A549 (cell line): ENCODE results near the gene HS3ST4. TPM values are rescaled to one million over a fixed set of nuclear protein-coding genes. Genes with fewer than 3 reads are reported as not detected.

Source experiments
- ATAC-seq, 2 experiments: fragments of 200-7000 bp in 1 of 2; fragments of >200 bp in 1 of 2; cut with Nextera tagmentation in 1 of 2; cut with Tn5 transposase in 1 of 2; 3 replicates each; pipeline versions ENCODE4 v1.8.0 to v1.9.1; 2018 to 2020; ENCODE audit warnings: mild to moderate bottlenecking in 1 of 2, moderate library complexity in 1 of 2
- CTCF ChIA-PET: fragments of 300-600 bp; sonication (Branson Sonifier 250); formaldehyde crosslinking; extraction: SDS; loops from one replicate; lab custom pipeline; 2021; ENCODE audit warnings: antibody characterized with exemption, inconsistent platforms; lab: Yijun Ruan, JAX
- POLR2A ChIA-PET: fragments of 350-600 bp; formaldehyde crosslinking; extraction: SDS; loops from one replicate; lab custom pipeline; 2021; ENCODE audit warnings: antibody characterized with exemption, inconsistent platforms; lab: Yijun Ruan, JAX
- DNase-seq, 2 experiments: peaks; one replicate each; pipeline versions ENCODE4 v3.0.0 to v3.0.0-alpha.2; 2011 to 2016; ENCODE audit warnings: low read depth in 1 of 2, low spot score in 1 of 2
- FAIRE-seq: peaks from 2 replicates; lab custom pipeline; 2011; peaks lifted over from hg19 to GRCh38; lab: Jason Lieb, UNC
- H3K27ac ChIP-seq, 2 experiments: fragments of >200 bp; sonication (Bioruptor Twin); formaldehyde crosslinking; 3 replicates each; pipeline ENCODE4 v1.5.1; 2016 to 2017
- H3K4me1 ChIP-seq: fragments of >200 bp; sonication (Bioruptor Twin); formaldehyde crosslinking; 3 replicates; pipeline ENCODE4 v1.6.1; 2016
- H3K4me2 ChIP-seq: fragments of >200 bp; sonication (Bioruptor Twin); formaldehyde crosslinking; 3 replicates; pipeline ENCODE4 v1.6.1; 2016
- H3K4me3 ChIP-seq: fragments of >200 bp; sonication (Bioruptor Twin); formaldehyde crosslinking; 3 replicates; pipeline ENCODE4 v1.5.1; 2016
- H3K9me3 ChIP-seq: fragments of >200 bp; sonication (Bioruptor Twin); formaldehyde crosslinking; 3 replicates; pipeline ENCODE4 v1.6.1; 2016
- ATOH8 ChIP-seq: fragments of 250-450 bp; sonication (Bioruptor Pico); IDR thresholded peaks from 2 replicates; pipeline ENCODE4 v1.5.0; 2020; ENCODE audit warnings: low read depth, mild to moderate bottlenecking, moderate library complexity
- CBX8 ChIP-seq: fragments of 200-600 bp; sonication (generic); IDR thresholded peaks from 2 replicates; pipeline ENCODE4 v1.6.1; 2016
- CHD4 ChIP-seq: fragments of 200-600 bp; sonication (generic); IDR thresholded peaks from 2 replicates; pipeline ENCODE4 v1.6.1; 2016; ENCODE audit warnings: antibody characterized with exemption, mild to moderate bottlenecking, borderline replicate concordance
- EHF ChIP-seq: fragments of 250-450 bp; sonication (Bioruptor Pico); IDR thresholded peaks from 2 replicates; pipeline ENCODE4 v1.5.0; 2020; ENCODE audit warnings: mild to moderate bottlenecking
- EHMT2 ChIP-seq: fragments of 200-600 bp; sonication (generic); IDR thresholded peaks from 2 replicates; pipeline ENCODE4 v1.6.1; 2016; ENCODE audit warnings: antibody characterized with exemption, low read depth, mild to moderate bottlenecking, moderate library complexity
- ELK1 ChIP-seq: fragments of 150-350 bp; IDR thresholded peaks from 2 replicates; pipeline ENCODE4 v1.6.1; 2014; ENCODE audit warnings: low read depth, mild to moderate bottlenecking, low read length
- EP300 ChIP-seq, 2 experiments: fragments of >200 bp; sonication (Bioruptor Twin); formaldehyde crosslinking; IDR thresholded peaks; 2 replicates in 1 of 2; 3 replicates in 1 of 2; pipeline ENCODE4 v1.6.1; 2016 to 2017
- ESRRA ChIP-seq: fragments of 150-350 bp; IDR thresholded peaks from 2 replicates; pipeline ENCODE4 v1.6.1; 2014; ENCODE audit warnings: mild to moderate bottlenecking, low read length, borderline replicate concordance
- FOSL2 ChIP-seq, 2 experiments: fragments of 450-650 bp in 1 of 2; fragments of >200 bp in 1 of 2; sonication (Bioruptor Twin) in 1 of 2; formaldehyde crosslinking; IDR thresholded peaks; 2 replicates each; pipeline versions ENCODE4 v1.5.0 to v1.6.1; 2016 to 2020; ENCODE audit warnings: mild to moderate bottlenecking in 1 of 2, moderate library complexity in 1 of 2
- FOXS1 ChIP-seq: fragments of 250-450 bp; sonication (Bioruptor Pico); IDR thresholded peaks from 2 replicates; pipeline ENCODE4 v1.5.0; 2020; ENCODE audit warnings: mild to moderate bottlenecking, moderate library complexity
- HES2 ChIP-seq: fragments of >200 bp; sonication (Bioruptor Twin); formaldehyde crosslinking; IDR thresholded peaks from 2 replicates; pipeline ENCODE4 v1.6.1; 2016
- HEYL ChIP-seq: fragments of 250-450 bp; sonication (Bioruptor Pico); IDR thresholded peaks from 2 replicates; pipeline ENCODE4 v1.8.0; 2021; ENCODE audit warnings: mild to moderate bottlenecking, moderate library complexity
- HOXB13 ChIP-seq: fragments of 250-450 bp; sonication (Bioruptor Pico); IDR thresholded peaks from 2 replicates; pipeline ENCODE4 v1.5.0; 2020; ENCODE audit warnings: low read depth, mild to moderate bottlenecking, moderate library complexity
- HOXB5 ChIP-seq: fragments of 250-450 bp; sonication (Bioruptor Pico); IDR thresholded peaks from 2 replicates; pipeline ENCODE4 v1.5.0; 2020; ENCODE audit warnings: mild to moderate bottlenecking, moderate library complexity
- KDM5A ChIP-seq: fragments of 200-600 bp; sonication (generic); IDR thresholded peaks from 2 replicates; pipeline ENCODE4 v1.6.1; 2016; ENCODE audit warnings: antibody characterized with exemption, mild to moderate bottlenecking
- MAZ ChIP-seq: fragments of 150-350 bp; IDR thresholded peaks from 2 replicates; pipeline ENCODE4 v1.6.1; 2014; ENCODE audit warnings: antibody characterized with exemption, low read depth, low read length, borderline replicate concordance
- NFE2L2 ChIP-seq: fragments of 150-350 bp; conservative IDR thresholded peaks from 2 replicates; pipeline ENCODE4 v1.6.1; 2014; ENCODE audit warnings: low read length
- REST ChIP-seq: fragments of 200-600 bp; sonication (generic); IDR thresholded peaks from 2 replicates; pipeline ENCODE4 v1.6.1; 2016; ENCODE audit warnings: antibody characterized with exemption, mild to moderate bottlenecking, moderate library complexity
- RNF2 ChIP-seq: fragments of 200-600 bp; sonication (generic); IDR thresholded peaks from 2 replicates; pipeline ENCODE4 v1.6.1; 2016; ENCODE audit warnings: low read depth, mild to moderate bottlenecking, antibody characterized with exemption, moderate library complexity, borderline replicate concordance
- USF2 ChIP-seq: fragments of 450-650 bp; IDR thresholded peaks from 2 replicates; pipeline ENCODE4 v1.6.1; 2014; ENCODE audit warnings: antibody characterized with exemption
- ZFP36 ChIP-seq: fragments of 450-650 bp; IDR thresholded peaks from 2 replicates; pipeline ENCODE4 v1.6.1; 2014; ENCODE audit warnings: borderline replicate concordance; ENCODE audit not compliant: partially characterized antibody
- ZNF302 ChIP-seq: fragments of 250-450 bp; sonication (Bioruptor Pico); IDR thresholded peaks from 2 replicates; pipeline ENCODE4 v1.9.0; 2021; ENCODE audit warnings: inconsistent platforms, mild to moderate bottlenecking, moderate library complexity
- ZSCAN20 ChIP-seq: fragments of 250-450 bp; sonication (Bioruptor Pico); IDR thresholded peaks from 2 replicates; pipeline ENCODE4 v1.8.0; 2022; ENCODE audit warnings: mild to moderate bottlenecking, moderate library complexity
- WGBS: methylation state at CpG from one replicate; pipeline ENCODE4 v1.1.6; 2017; ENCODE audit errors: missing lambda C conversion rate; 5-methylcytosine and 5-hydroxymethylcytosine counted together
- polyA plus RNA-seq, 4 experiments: library from polyadenylated mRNA; depleted of rRNA in 3 of 4; stranded (reverse); fragments of >200 nt; fragmentation: RNase III in 1 of 4; extraction: RNeasy Plus Mini Kit Qiagen cat#74134 plus additional on column Dnase treatment in 1 of 4; gene quantifications; 2 replicates in 3 of 4; 3 replicates in 1 of 4; pipeline ENCODE4 v1.2.3, GENCODE V29; 2011 to 2017

Gene HS3ST4
- polyA plus RNA-seq, 2 of the 4 experiments (the other 2 are of a cell fraction) = not detected

GRCh38 chr16:25692351-25692741 lies 587 bp downstream of the HS3ST4 start:
- FAIRE-seq (no peak), ATAC-seq (no peak; a peak in 1 of 6 replicates), DNase-seq (no peak)
- CTCF ChIA-PET = interaction anchor here (1.6 kb wide), 1 partner anchor 15 kb away, joined by 4 read pairs; no protein-coding TSS in a partner anchor
- POLR2A ChIA-PET = no interaction called here
- 8% methylated on average over 12 of the region's 56 CpGs for WGBS
- Histone ChIP-seq H3K4me3 (peak overlapping the region; percentile 43; the same call in 2 of the 3 replicates), H3K4me1 (no peaks in the 10 kb centered on the region), H3K9me3 (no peaks in the 10 kb centered on the region), H3K4me2 (peak overlapping the region; percentile 84), H3K27ac (no peak overlapping the region)
- TF ChIP-seq CHD4 = no peak
- TF ChIP-seq USF2 = no peak
- no peak for TF ChIP-seq ATOH8 (CRISPR knock-in tag)
- no peak for TF ChIP-seq EHF (CRISPR knock-in tag)
- TF ChIP-seq HES2 = no peak
- TF ChIP-seq HEYL = no peak
- TF ChIP-seq ESRRA = no peak
- TF ChIP-seq EP300 (IDR thresholded peaks at IDR 0.05) = no peak
- no peak for TF ChIP-seq ZSCAN20 (CRISPR knock-in tag)
- no peak for TF ChIP-seq HOXB13 (CRISPR knock-in tag)
- TF ChIP-seq ELK1 = no peak
- TF ChIP-seq ZNF302 (CRISPR knock-in tag) = no peak
- TF ChIP-seq EHMT2 = no peak

GRCh38 chr16:25692742-25693508 lies 1.2 kb downstream of the HS3ST4 start:
- 37% methylated on average over 51 of the region's 70 CpGs for WGBS
- ATAC-seq = no peak
- H3K27ac ChIP-seq = no peak overlapping the region
- H3K4me1 ChIP-seq = no peaks in the 10 kb centered on the region
- FAIRE-seq = no peak
- ChIA-PET CTCF (no interaction called here), POLR2A (no interaction called here)
- no peak for TF ChIP-seq RNF2
- TF ChIP-seq HOXB5 (CRISPR knock-in tag) = no peak
- TF ChIP-seq ZFP36 = no peak
- no peak for TF ChIP-seq KDM5A
- TF ChIP-seq NFE2L2 = no peak
- TF ChIP-seq ZSCAN20 (CRISPR knock-in tag) = no peak
- TF ChIP-seq REST = no peak
- TF ChIP-seq MAZ = no peak
- TF ChIP-seq HOXB13 (CRISPR knock-in tag) = no peak
- no peak for TF ChIP-seq CBX8
- TF ChIP-seq FOXS1 (CRISPR knock-in tag) = no peak
- no peak for TF ChIP-seq FOSL2 (IDR thresholded peaks at IDR 0.05)
- TF ChIP-seq FOSL2 (CRISPR knock-in tag; IDR thresholded peaks at IDR 0.05) = no peak
- no peaks in the 10 kb centered on the region for H3K9me3 ChIP-seq
- no peak for DNase-seq
- H3K4me2 ChIP-seq = peak overlapping the region; percentile 84
- peak overlapping the region; percentile 43; the same call in 1 of the 3 replicates for H3K4me3 ChIP-seq
